Glomerular visceral epithelial cell (primary cell): Measurements from ENCODE around the gene SERPINA4.

Source experiments
- DNase-seq: peaks from one replicate; pipeline ENCODE4 v3.0.0-alpha.2; 2016; ENCODE audit errors: extremely low spot score

SERPINA4 gene

GRCh38 chr14:94615823-94616570 is 54.8 kb downstream of the SERPINA4 start:
- no peak for DNase-seq

- no peak for DNase-seq
Measured at GRCh38 chr14:94617366-94617941, 56.2 kb downstream of the SERPINA4 start.

GRCh38 chr14:94617988-94618822 is 57.0 kb downstream of the SERPINA4 start:
- DNase-seq, result no peak

GRCh38 chr14:94619297-94619696 is 58.1 kb downstream of the SERPINA4 start:
- DNase-seq, result no peak
